Peyer's patch (tissue), 4 donors: ENCODE results near the gene MIA2.

Source experiments
- POLR2A ChIP-seq, 2 donors: fragments of 450-650 bp; IDR thresholded peaks; one replicate each; pipeline ENCODE4 v1.5.1; 2017; ENCODE audit warnings: antibody characterized with exemption in 2 of 2, mild to moderate bottlenecking in 2 of 2, moderate library complexity in 2 of 2
- TF ChIP-seq, protein P1 (sequence below), 6 experiments: fragments of 450-650 bp in 4 of 6; fragments of 200-600 bp in 2 of 6; sonication (generic) in 1 of 6; IDR thresholded peaks; one replicate each; pipeline ENCODE4 v1.5.1; 2017 to 2019; ENCODE audit warnings: antibody characterized with exemption in 6 of 6, mild to moderate bottlenecking in 3 of 6, moderate library complexity in 1 of 6

- no peak for TF ChIP-seq POLR2A (IDR thresholded peaks at IDR 0.05)
- TF ChIP-seq, protein P1, sequence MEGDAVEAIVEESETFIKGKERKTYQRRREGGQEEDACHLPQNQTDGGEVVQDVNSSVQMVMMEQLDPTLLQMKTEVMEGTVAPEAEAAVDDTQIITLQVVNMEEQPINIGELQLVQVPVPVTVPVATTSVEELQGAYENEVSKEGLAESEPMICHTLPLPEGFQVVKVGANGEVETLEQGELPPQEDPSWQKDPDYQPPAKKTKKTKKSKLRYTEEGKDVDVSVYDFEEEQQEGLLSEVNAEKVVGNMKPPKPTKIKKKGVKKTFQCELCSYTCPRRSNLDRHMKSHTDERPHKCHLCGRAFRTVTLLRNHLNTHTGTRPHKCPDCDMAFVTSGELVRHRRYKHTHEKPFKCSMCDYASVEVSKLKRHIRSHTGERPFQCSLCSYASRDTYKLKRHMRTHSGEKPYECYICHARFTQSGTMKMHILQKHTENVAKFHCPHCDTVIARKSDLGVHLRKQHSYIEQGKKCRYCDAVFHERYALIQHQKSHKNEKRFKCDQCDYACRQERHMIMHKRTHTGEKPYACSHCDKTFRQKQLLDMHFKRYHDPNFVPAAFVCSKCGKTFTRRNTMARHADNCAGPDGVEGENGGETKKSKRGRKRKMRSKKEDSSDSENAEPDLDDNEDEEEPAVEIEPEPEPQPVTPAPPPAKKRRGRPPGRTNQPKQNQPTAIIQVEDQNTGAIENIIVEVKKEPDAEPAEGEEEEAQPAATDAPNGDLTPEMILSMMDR (IDR thresholded peaks at IDR 0.05) = no peak
Observed at GRCh38 chr14:39307815-39308214, 74.1 kb downstream of the MIA2 start.
